ENCODE results near the gene PRKCB. TPM values are rescaled to one million over a fixed set of nuclear protein-coding genes. Genes with fewer than 3 reads are reported as not detected.

Gene PRKCB
- total and polyA plus RNA-seq, 2 of the 8 experiments (the other 6 are each of a cell fraction or from before 2014, with no cell fraction given): 7.1 to 12.1 TPM

- Histone ChIP-seq H2BK20ac (ENCODE audit: low read length) (no peak overlapping the region), H3K36me3 (ENCODE audit: control insufficient read depth in 2 of 4, insufficient read depth in 4 of 4, low read length in 3 of 4) (no peaks in the 10 kb centered on the region), H3K9me3 (ENCODE audit: insufficient read depth in 2 of 2, low read depth in 1 of 2, low read length in 1 of 2) (no peaks in the 10 kb centered on the region), H2AK5ac (ENCODE audit: low read depth, low read length) (no peak overlapping the region), H4K20me1 (replicated peaks in 1 of 2; ENCODE audit: control insufficient read depth in 1 of 2, insufficient read depth in 2 of 2, low read length in 2 of 2) (peaks cover 0 to 4% of the 10 kb centered on the region in 2 experiments), H3K4me3 (ENCODE audit: extremely low read depth in 1 of 4, insufficient read depth in 2 of 4, low read depth in 3 of 4, low read length in 4 of 4) (no peak overlapping the region), H3K14ac (ENCODE audit: insufficient read length) (no peak overlapping the region), H3K79me1 (ENCODE audit: low read depth, low read length) (no peaks in the 10 kb centered on the region), H3K23ac (ENCODE audit: insufficient read length) (no peak overlapping the region), H3K56ac (replicated peaks; ENCODE audit: insufficient read length, low read depth, low read length) (no peak overlapping the region), H2AFZ (ENCODE audit: low read length) (no peak overlapping the region), H4K91ac (replicated peaks; ENCODE audit: insufficient read length, low read length) (no peak overlapping the region), H3K23me2 (ENCODE audit: low read depth, low read length) (no peaks in the 10 kb centered on the region), H3K9ac (replicated peaks in 1 of 4; ENCODE audit: extremely low read depth in 1 of 4, low read depth in 3 of 4, low read length in 3 of 4) (no peak overlapping the region), H2BK12ac (ENCODE audit: low read depth, low read length) (no peak overlapping the region), H3K18ac (ENCODE audit: extremely low read depth, low read length) (no peak overlapping the region), H2BK15ac (ENCODE audit: low read length) (no peak overlapping the region), H4K5ac (ENCODE audit: insufficient read length, low read depth, low read length) (no peak overlapping the region), H3K27ac (ENCODE audit: low read depth, low read length) (no peak overlapping the region), H3K4me1 (replicated peaks in 1 of 4; ENCODE audit: control insufficient read depth in 3 of 4, insufficient read depth in 4 of 4, low read length in 3 of 4) (peaks cover 0 to 4% (median 1%) of the 10 kb centered on the region in 4 experiments; a peak in 3 of 7 replicates), H3K4ac (replicated peaks; ENCODE audit: insufficient read length, low read depth, low read length) (no peak overlapping the region), H2BK5ac (ENCODE audit: low read depth, low read length) (no peak overlapping the region), H4K8ac (ENCODE audit: extremely low read depth, insufficient read depth, low read length) (no peak overlapping the region), H3K4me2 (ENCODE audit: insufficient read depth in 1 of 2, low read depth in 2 of 2, low read length in 2 of 2) (no peak overlapping the region), H3K79me2 (ENCODE audit: control insufficient read depth in 1 of 2, insufficient read depth in 2 of 2, low read length in 2 of 2) (no peaks in the 10 kb centered on the region), H3K27me3 (replicated peaks in 1 of 4; ENCODE audit: control insufficient read depth in 3 of 4, extremely low read depth in 1 of 4, insufficient read depth in 3 of 4, low read length in 3 of 4) (no peaks in the 10 kb centered on the region), H2BK120ac (replicated peaks; ENCODE audit: low read depth, low read length) (no peak overlapping the region)
- CTCF ChIA-PET (ENCODE audit: partially characterized antibody): interaction anchor here (0.7 to 1.8 kb wide), 4 partner anchors 32 to 242 kb away, joined by 3 to 4 read pairs (median 3); no protein-coding TSS in a partner anchor
- WGBS, 2 experiments (ENCODE audit: extremely low coverage in 1 of 2, insufficient coverage in 1 of 2, insufficient read length in 1 of 2, insufficient replicate concordance in 2 of 2, low coverage in 1 of 2, low lambda C conversion rate in 2 of 2, missing lambda C conversion rate in 1 of 2): 82% methylated on average over 6 of the region's 6 CpGs; no CpG with 5 or more reads in 1 of the 2 experiments
- DNase-seq (ENCODE audit: low read depth in 1 of 2, low spot score in 2 of 2) (no peak), FAIRE-seq (no peak)
- POLR2A ChIA-PET (ENCODE audit: partially characterized antibody): interaction anchor here (0.6 kb wide), 1 partner anchor 360 kb away, joined by 4 read pairs; no protein-coding TSS in a partner anchor
- TF ChIP-seq NANOG (IDR thresholded peaks at IDR 0.05; ENCODE audit: insufficient read depth, low read depth, low read length, poor library complexity, severe bottlenecking): no peak
- TF ChIP-seq CTCF (IDR thresholded peaks at IDR 0.05; ENCODE audit: control extremely low read depth in 1 of 3, insufficient read depth in 1 of 3, low read depth in 1 of 3, low read length in 3 of 3): no peak
- no peak for TF ChIP-seq SP1 (IDR thresholded peaks at IDR 0.05; ENCODE audit: low read depth, low read length)
- no peak for TF ChIP-seq POLR2AphosphoS5 (IDR thresholded peaks at IDR 0.05; ENCODE audit: low read depth, low read length)
- TF ChIP-seq ASH2L (IDR thresholded peaks at IDR 0.05; ENCODE audit: low read length): no peak
- no peak for TF ChIP-seq MAX (IDR thresholded peaks at IDR 0.05)
- TF ChIP-seq HDAC6 (IDR thresholded peaks at IDR 0.05; ENCODE audit: low read depth, low read length): no peak
These were observed 133.9 kb downstream of the PRKCB start for GRCh38 chr16:23969468-23970297.
